ENCODE measurements around the gene CKB. TPM values are rescaled to one million over a fixed set of nuclear protein-coding genes. Genes with fewer than 3 reads are reported as not detected.

The CKB gene
- total and polyA plus RNA-seq, 4 donors = 46.6 to 109 (median 84.7) TPM

- Histone ChIP-seq H3K27ac (ENCODE audit: low read depth in 1 of 2, low read length in 2 of 2) (peak overlapping the region in 1 of 2 donors; percentile 7), H3K4me3 (ENCODE audit: low read length in 2 of 2) (no peak overlapping the region), H3K9me3 (ENCODE audit: control insufficient read depth, low read length) (no peaks in the 10 kb centered on the region), H3K4me1 (ENCODE audit: control insufficient read depth in 1 of 2, insufficient read depth in 2 of 2, low read length in 2 of 2) (no peaks in the 10 kb centered on the region), H3K27me3 (ENCODE audit: control insufficient read depth in 1 of 2, insufficient read depth in 2 of 2, low read length in 1 of 2) (no peaks in the 10 kb centered on the region), H3K36me3 (ENCODE audit: control insufficient read depth in 1 of 2, insufficient read depth in 2 of 2, low read length in 1 of 2) (no peaks in the 10 kb centered on the region)
- intact Hi-C loops (cut with DNase I) = loop anchor here (2.0 kb wide), 1 partner anchor 28 kb away; no protein-coding TSS in a partner anchor
- 33 to 35% methylated on average over 10 to 13 of the region's 13 CpGs for WGBS, 2 donors
- DNase-seq = peak; percentile 49 to 75
- ATAC-seq (ENCODE audit: low FRiP score) = no peak
Observed at GRCh38 chr14:103519043-103519836, 3.4 kb downstream of the CKB start.

GRCh38 chr14:103518422-103519042, 4.1 kb downstream of the CKB start:
- Histone ChIP-seq H3K4me1 (ENCODE audit: control insufficient read depth in 1 of 2, insufficient read depth in 2 of 2, low read length in 2 of 2) (no peaks in the 10 kb centered on the region), H3K9me3 (ENCODE audit: control insufficient read depth, low read length) (no peaks in the 10 kb centered on the region), H3K27ac (ENCODE audit: low read depth in 1 of 2, low read length in 2 of 2) (no peak overlapping the region), H3K4me3 (ENCODE audit: low read length in 2 of 2) (no peak overlapping the region), H3K36me3 (ENCODE audit: control insufficient read depth in 1 of 2, insufficient read depth in 2 of 2, low read length in 1 of 2) (no peaks in the 10 kb centered on the region), H3K27me3 (ENCODE audit: control insufficient read depth in 1 of 2, insufficient read depth in 2 of 2, low read length in 1 of 2) (no peaks in the 10 kb centered on the region)
- peak; percentile 71 to 90 for DNase-seq
- 60 to 65% methylated on average over 9 of the region's 9 CpGs for WGBS, 2 donors
- peak; percentile 60 for ATAC-seq (ENCODE audit: low FRiP score)
- intact Hi-C loops (cut with DNase I) = loop anchor here (2.0 kb wide), 1 partner anchor 28 kb away; no protein-coding TSS in a partner anchor

GRCh38 chr14:103517721-103518421, 4.8 kb downstream of the CKB start:
- DNase-seq (peak; percentile 64 to 79), ATAC-seq (ENCODE audit: low FRiP score) (no peak)
- Histone ChIP-seq H3K36me3 (ENCODE audit: control insufficient read depth in 1 of 2, insufficient read depth in 2 of 2, low read length in 1 of 2) (no peaks in the 10 kb centered on the region), H3K9me3 (ENCODE audit: control insufficient read depth, low read length) (no peaks in the 10 kb centered on the region), H3K27me3 (ENCODE audit: control insufficient read depth in 1 of 2, insufficient read depth in 2 of 2, low read length in 1 of 2) (no peaks in the 10 kb centered on the region), H3K27ac (ENCODE audit: low read depth in 1 of 2, low read length in 2 of 2) (no peak overlapping the region), H3K4me1 (ENCODE audit: control insufficient read depth in 1 of 2, insufficient read depth in 2 of 2, low read length in 2 of 2) (no peaks in the 10 kb centered on the region), H3K4me3 (ENCODE audit: low read length in 2 of 2) (no peak overlapping the region)
- 33 to 36% methylated on average over 20 of the region's 20 CpGs for WGBS, 2 donors
- intact Hi-C loops (cut with DNase I) = loop anchor here (2.0 kb wide), 1 partner anchor 29 kb away; no protein-coding TSS in a partner anchor

GRCh38 chr14:103517174-103517566, 5.5 kb downstream of the CKB start:
- H3K36me3 ChIP-seq (ENCODE audit: control insufficient read depth in 1 of 2, insufficient read depth in 2 of 2, low read length in 1 of 2) = no peaks in the 10 kb centered on the region
- 80 to 84% methylated on average over 10 of the region's 10 CpGs for WGBS, 2 donors
- intact Hi-C loops (cut with DNase I) = no loop called here
- peak; percentile 38 to 75 for DNase-seq
- no peaks in the 10 kb centered on the region for H3K4me1 ChIP-seq (ENCODE audit: control insufficient read depth in 1 of 2, insufficient read depth in 2 of 2, low read length in 2 of 2)
- no peaks in the 10 kb centered on the region for H3K9me3 ChIP-seq (ENCODE audit: control insufficient read depth, low read length)
- H3K27me3 ChIP-seq (ENCODE audit: control insufficient read depth in 1 of 2, insufficient read depth in 2 of 2, low read length in 1 of 2) = no peaks in the 10 kb centered on the region
- no peak overlapping the region for H3K27ac ChIP-seq (ENCODE audit: low read depth in 1 of 2, low read length in 2 of 2)
- H3K4me3 ChIP-seq (ENCODE audit: low read length in 2 of 2) = no peak overlapping the region
- ATAC-seq (ENCODE audit: low FRiP score) = no peak

- WGBS, 2 donors = 66 to 74% methylated on average over 10 of the region's 10 CpGs
- no peaks in the 10 kb centered on the region for H3K27me3 ChIP-seq (ENCODE audit: control insufficient read depth in 1 of 2, insufficient read depth in 2 of 2, low read length in 1 of 2)
- no peak overlapping the region for H3K27ac ChIP-seq (ENCODE audit: low read depth in 1 of 2, low read length in 2 of 2)
- no peaks in the 10 kb centered on the region for H3K9me3 ChIP-seq (ENCODE audit: control insufficient read depth, low read length)
- H3K36me3 ChIP-seq (ENCODE audit: control insufficient read depth in 1 of 2, insufficient read depth in 2 of 2, low read length in 1 of 2) = no peaks in the 10 kb centered on the region
- H3K4me3 ChIP-seq (ENCODE audit: low read length in 2 of 2) = no peak overlapping the region
- DNase-seq (peak; percentile 19 to 62), ATAC-seq (ENCODE audit: low FRiP score) (no peak)
- intact Hi-C loops (cut with DNase I) = no loop called here
- H3K4me1 ChIP-seq (ENCODE audit: control insufficient read depth in 1 of 2, insufficient read depth in 2 of 2, low read length in 2 of 2) = no peaks in the 10 kb centered on the region
Observed at GRCh38 chr14:103516426-103517173, 6.0 kb downstream of the CKB start.

GRCh38 chr14:103514596-103515421, 7.8 kb downstream of the CKB start:
- Histone ChIP-seq H3K9me3 (ENCODE audit: control insufficient read depth, low read length) (no peaks in the 10 kb centered on the region), H3K4me3 (ENCODE audit: low read length in 2 of 2) (no peak overlapping the region), H3K27ac (ENCODE audit: low read depth in 1 of 2, low read length in 2 of 2) (peak overlapping the region in 1 of 2 donors; percentile 16), H3K4me1 (ENCODE audit: control insufficient read depth in 1 of 2, insufficient read depth in 2 of 2, low read length in 2 of 2) (no peaks in the 10 kb centered on the region), H3K36me3 (ENCODE audit: control insufficient read depth in 1 of 2, insufficient read depth in 2 of 2, low read length in 1 of 2) (no peaks in the 10 kb centered on the region), H3K27me3 (ENCODE audit: control insufficient read depth in 1 of 2, insufficient read depth in 2 of 2, low read length in 1 of 2) (no peaks in the 10 kb centered on the region)
- no peak for ATAC-seq (ENCODE audit: low FRiP score)
- WGBS, 2 donors = 88 to 89% methylated on average over 18 of the region's 18 CpGs
- intact Hi-C loops (cut with DNase I) = no loop called here
- peak; percentile 32 to 65 for DNase-seq

- H3K27me3 ChIP-seq (ENCODE audit: control insufficient read depth in 1 of 2, insufficient read depth in 2 of 2, low read length in 1 of 2) = no peaks in the 10 kb centered on the region
- peak; percentile 85 for ATAC-seq (ENCODE audit: low FRiP score)
- no peaks in the 10 kb centered on the region for H3K4me1 ChIP-seq (ENCODE audit: control insufficient read depth in 1 of 2, insufficient read depth in 2 of 2, low read length in 2 of 2)
- intact Hi-C loops (cut with DNase I) = no loop called here
- H3K27ac ChIP-seq (ENCODE audit: low read depth in 1 of 2, low read length in 2 of 2) = peak overlapping the region; percentile 46 to 92
- no peaks in the 10 kb centered on the region for H3K36me3 ChIP-seq (ENCODE audit: control insufficient read depth in 1 of 2, insufficient read depth in 2 of 2, low read length in 1 of 2)
- 4 to 5% methylated on average over 25 of the region's 25 CpGs for WGBS, 2 donors
- peak; percentile 91 to 92 for DNase-seq
- no peak overlapping the region for H3K4me3 ChIP-seq (ENCODE audit: low read length in 2 of 2)
- H3K9me3 ChIP-seq (ENCODE audit: control insufficient read depth, low read length) = no peaks in the 10 kb centered on the region
Observed at GRCh38 chr14:103512701-103513611, 9.7 kb downstream of the CKB start.
